H9 (cell line): ENCODE results near the gene TECTB. TPM values are rescaled to one million over a fixed set of nuclear protein-coding genes. Genes with fewer than 3 reads are reported as not detected.

ENCODE experiments used
- DNase-seq: peaks from one replicate; pipeline ENCODE4 v3.0.0-alpha.2; 2017
- H2AFZ ChIP-seq: one replicate; pipeline ENCODE4 v1.6.1; 2013; ENCODE audit warnings: mild to moderate bottlenecking, low read length, control low read depth, moderate library complexity
- H2AK5ac ChIP-seq: 2 replicates; pipeline ENCODE4 v1.6.1; 2013; ENCODE audit warnings: low read length, control low read depth, mixed read lengths; ENCODE audit not compliant: insufficient read length
- H2BK120ac ChIP-seq: one replicate; pipeline ENCODE4 v1.6.1; 2013; ENCODE audit warnings: low read depth, mild to moderate bottlenecking, low read length, control low read depth, inconsistent platforms; ENCODE audit not compliant: poor library complexity, severe bottlenecking
- H2BK12ac ChIP-seq: 2 replicates; pipeline ENCODE4 v1.6.1; 2013; ENCODE audit warnings: low read length, control low read depth, mixed read lengths, low read depth; ENCODE audit not compliant: insufficient read length
- H2BK15ac ChIP-seq: 2 replicates; pipeline ENCODE4 v1.6.1; 2013; ENCODE audit warnings: low read depth, low read length, control low read depth
- H2BK20ac ChIP-seq: one replicate; pipeline ENCODE4 v1.6.1; 2013; ENCODE audit warnings: low read depth, mild to moderate bottlenecking, low read length, control low read depth, inconsistent platforms; ENCODE audit not compliant: poor library complexity, severe bottlenecking
- H2BK5ac ChIP-seq: 2 replicates; pipeline ENCODE4 v1.6.1; 2013; ENCODE audit warnings: low read length, control low read depth, mixed read lengths; ENCODE audit not compliant: insufficient read length
- H3K14ac ChIP-seq: 2 replicates; pipeline ENCODE4 v1.6.1; 2013; ENCODE audit warnings: low read length, control low read depth; ENCODE audit not compliant: insufficient read depth
- H3K18ac ChIP-seq: 2 replicates; pipeline ENCODE4 v1.6.1; 2013; ENCODE audit warnings: low read depth, mild to moderate bottlenecking, mixed read lengths, low read length, control low read depth; ENCODE audit not compliant: insufficient read length
- H3K23ac ChIP-seq: 2 replicates; pipeline ENCODE4 v1.6.1; 2013; ENCODE audit warnings: low read length, control low read depth, mixed read lengths, low read depth; ENCODE audit not compliant: insufficient read length
- H3K23me2 ChIP-seq: 2 replicates; pipeline ENCODE4 v1.6.1; 2013; ENCODE audit warnings: low read depth, mild to moderate bottlenecking, mixed read lengths, low read length, control low read depth; ENCODE audit not compliant: insufficient read length, poor library complexity, severe bottlenecking
- H3K27ac ChIP-seq: 2 replicates; pipeline ENCODE4 v1.5.1; 2013; ENCODE audit warnings: low read length, control low read depth, mixed read lengths, low read depth; ENCODE audit not compliant: insufficient read length
- H3K27me3 ChIP-seq: 2 replicates; pipeline ENCODE4 v1.6.1; 2013; ENCODE audit warnings: low read length, control low read depth, inconsistent platforms; ENCODE audit not compliant: insufficient read depth
- H3K4ac ChIP-seq: 2 replicates; pipeline ENCODE4 v1.6.1; 2013; ENCODE audit warnings: low read depth, mild to moderate bottlenecking, control low read depth, inconsistent platforms, low read length, moderate library complexity
- H3K4me1 ChIP-seq: 2 replicates; pipeline ENCODE4 v1.6.1; 2013; ENCODE audit warnings: low read length, control low read depth, inconsistent platforms; ENCODE audit not compliant: insufficient read depth
- H3K4me2 ChIP-seq: 2 replicates; pipeline ENCODE4 v1.6.1; 2013; ENCODE audit warnings: low read length, control low read depth, mixed read lengths; ENCODE audit not compliant: insufficient read length, insufficient read depth
- H3K56ac ChIP-seq: 2 replicates; pipeline ENCODE4 v1.6.1; 2013; ENCODE audit warnings: low read depth, mild to moderate bottlenecking, mixed read lengths, low read length, control low read depth; ENCODE audit not compliant: insufficient read length
- H3K79me1 ChIP-seq: 2 replicates; pipeline ENCODE4 v1.6.1; 2013; ENCODE audit warnings: low read depth, mild to moderate bottlenecking, moderate library complexity, low read length, control low read depth, inconsistent platforms; ENCODE audit not compliant: insufficient read depth, poor library complexity, severe bottlenecking
- H3K79me2 ChIP-seq: 2 replicates; pipeline ENCODE4 v1.6.1; 2013; ENCODE audit warnings: low read length, control low read depth, inconsistent platforms; ENCODE audit not compliant: insufficient read depth
- H3K9ac ChIP-seq: 2 replicates; pipeline ENCODE4 v1.6.1; 2013; ENCODE audit warnings: low read length, control low read depth, mixed read lengths; ENCODE audit not compliant: insufficient read length; ENCODE audit errors: extremely low read depth
- H3K9me3 ChIP-seq: one replicate; pipeline ENCODE4 v1.6.1; 2013; ENCODE audit warnings: low read depth, low read length, inconsistent platforms; ENCODE audit not compliant: control insufficient read depth
- H3T11ph ChIP-seq: one replicate; pipeline ENCODE4 v1.6.1; 2013; ENCODE audit warnings: mild to moderate bottlenecking, low read length, control low read depth, inconsistent platforms
- H4K20me1 ChIP-seq: one replicate; pipeline ENCODE4 v1.6.1; 2013; ENCODE audit not compliant: control insufficient read depth, insufficient read length, insufficient read depth
- H4K5ac ChIP-seq: 2 replicates; pipeline ENCODE4 v1.6.1; 2013; ENCODE audit warnings: low read depth, mild to moderate bottlenecking, mixed read lengths, low read length, control low read depth; ENCODE audit not compliant: insufficient read length
- H4K8ac ChIP-seq: replicated peaks from 2 replicates; pipeline ENCODE4 v1.6.1; 2013; ENCODE audit warnings: low read length, control low read depth, mixed read lengths, low read depth; ENCODE audit not compliant: insufficient read length
- H4K91ac ChIP-seq: 2 replicates; pipeline ENCODE4 v1.6.1; 2013; ENCODE audit warnings: low read depth, mild to moderate bottlenecking, moderate library complexity, mixed read lengths, low read length, control low read depth; ENCODE audit not compliant: insufficient read length
- H3K27ac Mint-ChIP-seq, 3 experiments: 2 replicates in 2 of 3; 3 replicates in 1 of 3; pipeline ENCODE4 v1.8.0; 2020 to 2021; ENCODE audit warnings: mixed read lengths in 3 of 3, mild to moderate bottlenecking in 1 of 3, moderate library complexity in 1 of 3
- H3K27me3 Mint-ChIP-seq: 2 replicates; pipeline ENCODE4 v1.8.0; 2021; ENCODE audit warnings: low read depth, mild to moderate bottlenecking, moderate library complexity, mixed read lengths
- H3K36me3 Mint-ChIP-seq, 3 experiments: 2 replicates in 2 of 3; 3 replicates in 1 of 3; pipeline ENCODE4 v1.8.0; 2020 to 2021; ENCODE audit warnings: low read depth in 3 of 3, mixed read lengths in 3 of 3; ENCODE audit not compliant: insufficient read depth in 1 of 3
- H3K4me1 Mint-ChIP-seq, 2 experiments: 2 replicates each; pipeline ENCODE4 v1.8.0; 2020; ENCODE audit warnings: mixed read lengths in 2 of 2
- H3K4me3 Mint-ChIP-seq, 2 experiments: 2 replicates in 1 of 2; 3 replicates in 1 of 2; pipeline ENCODE4 v1.8.0; 2020 to 2021; ENCODE audit warnings: mild to moderate bottlenecking in 2 of 2, mixed read lengths in 2 of 2, moderate library complexity in 1 of 2
- H3K9me3 Mint-ChIP-seq, 2 experiments: 2 replicates in 1 of 2; 3 replicates in 1 of 2; pipeline ENCODE4 v1.8.0; 2020; ENCODE audit warnings: mild to moderate bottlenecking in 2 of 2, mixed read lengths in 2 of 2, moderate library complexity in 1 of 2
- WGBS: extraction: QIAGEN DNeasy Blood & Tissue Kit; methylation state at CpG from one replicate; pipeline ENCODE4 v1.1.7; 2013; ENCODE audit warnings: missing lambda C conversion rate, low lambda C conversion rate, mixed read lengths; ENCODE audit not compliant: insufficient read length; ENCODE audit errors: extremely low coverage; 5-methylcytosine and 5-hydroxymethylcytosine counted together
- total RNA-seq: library from RNA; stranded (reverse); gene quantifications from 2 replicates; pipeline ENCODE4 v1.2.1, GENCODE V29; 2021
- TF ChIP-seq, protein P1 (sequence below): fragments of 200-600 bp; sonication (generic); conservative IDR thresholded peaks from 3 replicates; pipeline ENCODE4 v1.8.0; 2021; ENCODE audit warnings: antibody characterized with exemption, mild to moderate bottlenecking

TECTB gene
- total RNA-seq, 1 experiment from 2014 or later = not detected

DNA sequence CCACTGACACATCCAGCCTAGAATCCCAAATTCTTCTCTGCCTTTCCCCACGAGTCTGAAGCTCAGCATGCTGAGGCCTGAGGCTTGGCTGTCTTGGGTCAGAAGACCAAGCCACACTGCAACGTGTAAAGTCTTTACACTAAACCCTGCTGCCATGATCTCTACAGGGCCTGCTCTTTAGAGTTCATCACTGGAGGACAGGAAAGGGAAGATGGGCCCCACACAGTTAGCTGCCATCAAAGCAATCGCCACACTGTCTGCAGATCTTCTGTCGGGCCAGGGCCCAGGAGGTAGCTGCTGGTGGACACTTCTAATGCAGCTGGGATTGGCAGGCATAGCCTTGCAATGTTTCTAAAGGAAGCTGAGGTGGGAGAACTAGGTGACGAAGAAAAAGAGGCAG, 8.4 kb upstream of the TECTB start:
- Histone ChIP-seq H4K20me1 (no peaks in the 10 kb centered on the region), H3K4me1 (peaks cover 6% of the 10 kb centered on the region; the same call in 1 of the 2 replicates), H3K18ac (no peak overlapping the region), H3K27me3 (no peaks in the 10 kb centered on the region), H2BK15ac (no peak overlapping the region), H3K9ac (no peak overlapping the region), H3K56ac (no peak overlapping the region), H4K91ac (no peak overlapping the region), H3K79me2 (no peaks in the 10 kb centered on the region), H3T11ph (no peak overlapping the region), H3K23me2 (no peaks in the 10 kb centered on the region), H3K79me1 (no peaks in the 10 kb centered on the region), H2BK12ac (no peak overlapping the region), H3K14ac (no peak overlapping the region), H4K8ac (no peak overlapping the region), H2AK5ac (no peak overlapping the region), H3K4ac (no peak overlapping the region), H2AFZ (no peak overlapping the region), H2BK5ac (no peak overlapping the region), H3K4me2 (no peak overlapping the region), H3K23ac (no peak overlapping the region), H4K5ac (no peak overlapping the region), H2BK20ac (no peak overlapping the region), H2BK120ac (no peak overlapping the region), H3K9me3 (no peaks in the 10 kb centered on the region), H3K27ac (no peak overlapping the region)
- H3K9me3 Mint-ChIP-seq = no peaks in the 10 kb centered on the region
- H3K36me3 Mint-ChIP-seq = no peaks in the 10 kb centered on the region
- WGBS = no CpG with 5 or more reads among the region's 5 CpGs
- TF ChIP-seq, protein P1, sequence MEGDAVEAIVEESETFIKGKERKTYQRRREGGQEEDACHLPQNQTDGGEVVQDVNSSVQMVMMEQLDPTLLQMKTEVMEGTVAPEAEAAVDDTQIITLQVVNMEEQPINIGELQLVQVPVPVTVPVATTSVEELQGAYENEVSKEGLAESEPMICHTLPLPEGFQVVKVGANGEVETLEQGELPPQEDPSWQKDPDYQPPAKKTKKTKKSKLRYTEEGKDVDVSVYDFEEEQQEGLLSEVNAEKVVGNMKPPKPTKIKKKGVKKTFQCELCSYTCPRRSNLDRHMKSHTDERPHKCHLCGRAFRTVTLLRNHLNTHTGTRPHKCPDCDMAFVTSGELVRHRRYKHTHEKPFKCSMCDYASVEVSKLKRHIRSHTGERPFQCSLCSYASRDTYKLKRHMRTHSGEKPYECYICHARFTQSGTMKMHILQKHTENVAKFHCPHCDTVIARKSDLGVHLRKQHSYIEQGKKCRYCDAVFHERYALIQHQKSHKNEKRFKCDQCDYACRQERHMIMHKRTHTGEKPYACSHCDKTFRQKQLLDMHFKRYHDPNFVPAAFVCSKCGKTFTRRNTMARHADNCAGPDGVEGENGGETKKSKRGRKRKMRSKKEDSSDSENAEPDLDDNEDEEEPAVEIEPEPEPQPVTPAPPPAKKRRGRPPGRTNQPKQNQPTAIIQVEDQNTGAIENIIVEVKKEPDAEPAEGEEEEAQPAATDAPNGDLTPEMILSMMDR = no peak
- H3K27ac Mint-ChIP-seq = no peak overlapping the region
- H3K27me3 Mint-ChIP-seq = no peaks in the 10 kb centered on the region
- DNase-seq = no peak
- peaks cover 15 to 17% of the 10 kb centered on the region in 2 experiments for H3K4me1 Mint-ChIP-seq
- no peak overlapping the region for H3K4me3 Mint-ChIP-seq
